ENCODE data around the gene PIK3C2B. TPM values are rescaled to one million over a fixed set of nuclear protein-coding genes. Genes with fewer than 3 reads are reported as not detected.

The PIK3C2B gene
- total and polyA plus RNA-seq, 2 of the 8 experiments (the other 6 are each of a cell fraction or from before 2014, with no cell fraction given): 20.4 to 36.7 TPM

DNA sequence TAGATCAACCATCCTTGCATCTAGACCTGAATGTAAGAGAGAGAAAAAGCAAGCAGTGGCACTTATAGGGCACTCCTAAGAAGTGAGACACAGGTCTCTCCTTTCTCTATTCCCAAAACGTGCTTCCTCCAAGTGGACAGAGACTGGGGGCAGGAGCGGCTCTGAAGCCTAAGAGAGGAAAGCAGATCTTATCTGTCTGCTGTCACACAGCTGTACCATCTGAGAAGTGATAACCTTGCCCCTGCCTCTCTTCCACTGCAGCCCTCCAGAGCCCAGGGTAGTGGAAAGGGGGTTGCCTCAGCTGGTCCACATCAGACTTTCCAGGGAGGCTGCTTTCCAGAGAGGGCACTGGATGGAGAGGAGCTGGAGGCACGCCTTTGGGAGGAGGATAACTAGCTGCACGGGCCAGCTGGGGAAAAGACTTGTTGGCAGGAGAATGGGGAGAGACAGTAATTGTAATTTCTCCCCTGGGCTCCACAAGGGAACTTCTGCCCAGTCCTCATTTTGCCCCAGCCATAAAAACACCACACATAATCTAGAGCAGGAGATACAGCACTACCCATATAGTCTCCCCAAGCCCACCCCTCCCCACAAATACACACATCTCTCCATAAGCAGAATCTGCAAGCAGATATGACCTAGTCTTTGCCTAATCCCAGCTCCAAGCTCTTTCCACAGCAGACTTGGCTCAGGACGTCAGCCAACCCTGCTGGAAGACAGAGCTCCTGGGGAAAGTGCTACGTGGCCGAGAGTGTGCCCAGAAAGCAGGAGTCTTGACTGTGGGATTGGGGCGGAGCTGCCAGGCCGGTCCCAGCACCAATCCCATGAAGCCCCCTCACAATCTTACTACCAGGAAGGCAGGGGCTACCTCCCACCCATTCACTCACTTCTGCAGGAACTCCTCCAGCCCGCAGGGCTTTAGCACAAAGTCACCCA lies 31.2 kb downstream of the PIK3C2B start:
- Histone ChIP-seq H3K4me1 (replicated peaks in 1 of 4; ENCODE audit: control insufficient read depth in 3 of 4, insufficient read depth in 4 of 4, low read length in 3 of 4) (peaks cover 0 to 5% (median under 1%) of the 10 kb centered on the region in 4 experiments; a peak in 2 of 7 replicates), H3K23me2 (ENCODE audit: low read depth, low read length) (no peaks in the 10 kb centered on the region), H4K5ac (ENCODE audit: insufficient read length, low read depth, low read length) (no peak overlapping the region), H3K14ac (ENCODE audit: insufficient read length) (no peak overlapping the region), H3K4ac (replicated peaks; ENCODE audit: insufficient read length, low read depth, low read length) (no peak overlapping the region), H3K56ac (replicated peaks; ENCODE audit: insufficient read length, low read depth, low read length) (no peak overlapping the region), H3K79me1 (ENCODE audit: low read depth, low read length) (0 out of 2 replicates have a peak, but pooled peaks cover 2% of the 10 kb centered on the region), H4K91ac (replicated peaks; ENCODE audit: insufficient read length, low read length) (no peak overlapping the region), H3K23ac (ENCODE audit: insufficient read length) (no peak overlapping the region), H3K4me3 (ENCODE audit: extremely low read depth in 1 of 4, insufficient read depth in 2 of 4, low read depth in 3 of 4, low read length in 4 of 4) (no peak overlapping the region), H3K9ac (replicated peaks in 1 of 4; ENCODE audit: extremely low read depth in 1 of 4, low read depth in 3 of 4, low read length in 3 of 4) (no peak overlapping the region), H2AFZ (ENCODE audit: low read length) (no peak overlapping the region), H3K27me3 (replicated peaks in 1 of 4; ENCODE audit: control insufficient read depth in 3 of 4, extremely low read depth in 1 of 4, insufficient read depth in 3 of 4, low read length in 3 of 4) (no peaks in the 10 kb centered on the region), H2AK5ac (ENCODE audit: low read depth, low read length) (no peak overlapping the region), H2BK5ac (ENCODE audit: low read depth, low read length) (no peak overlapping the region), H3K18ac (ENCODE audit: extremely low read depth, low read length) (no peak overlapping the region), H2BK120ac (replicated peaks; ENCODE audit: low read depth, low read length) (no peak overlapping the region), H3K36me3 (ENCODE audit: control insufficient read depth in 2 of 4, insufficient read depth in 4 of 4, low read length in 3 of 4) (peaks cover 0 to 12% (median 3%) of the 10 kb centered on the region in 4 experiments; a peak in 3 of 8 replicates), H4K20me1 (replicated peaks in 1 of 2; ENCODE audit: control insufficient read depth in 1 of 2, insufficient read depth in 2 of 2, low read length in 2 of 2) (no peaks in the 10 kb centered on the region), H4K8ac (ENCODE audit: extremely low read depth, insufficient read depth, low read length) (no peak overlapping the region; the same call in 1 of the 2 replicates), H3K27ac (ENCODE audit: low read depth, low read length) (no peak overlapping the region), H3K9me3 (ENCODE audit: insufficient read depth in 2 of 2, low read depth in 1 of 2, low read length in 1 of 2) (no peaks in the 10 kb centered on the region), H2BK20ac (ENCODE audit: low read length) (no peak overlapping the region), H2BK12ac (ENCODE audit: low read depth, low read length) (no peak overlapping the region), H3K79me2 (ENCODE audit: control insufficient read depth in 1 of 2, insufficient read depth in 2 of 2, low read length in 2 of 2) (no peaks in the 10 kb centered on the region), H3K4me2 (ENCODE audit: insufficient read depth in 1 of 2, low read depth in 2 of 2, low read length in 2 of 2) (no peak overlapping the region), H2BK15ac (ENCODE audit: low read length) (no peak overlapping the region)
- WGBS, 2 experiments (ENCODE audit: extremely low coverage in 1 of 2, insufficient coverage in 1 of 2, insufficient read length in 1 of 2, insufficient replicate concordance in 2 of 2, low coverage in 1 of 2, low lambda C conversion rate in 2 of 2, missing lambda C conversion rate in 1 of 2): 88% methylated on average over 10 of the region's 10 CpGs; no CpG with 5 or more reads in 1 of the 2 experiments
- ChIA-PET POLR2A (ENCODE audit: partially characterized antibody) (interaction anchor here (1.0 kb wide), 1 partner anchor 16 kb away, joined by 3 read pairs; no protein-coding TSS in a partner anchor), CTCF (ENCODE audit: partially characterized antibody) (interaction anchor here (0.6 to 47.3 kb wide), 4 partner anchors 16 to 59 kb away, joined by 3 to 2124 read pairs (median 58); partner anchors contain the start of genes MDM4 and PIK3C2B)
- TF ChIP-seq MAFK (IDR thresholded peaks at IDR 0.05; ENCODE audit: low read depth, low read length) (no peak), ASH2L (IDR thresholded peaks at IDR 0.05; ENCODE audit: low read length) (no peak), JUND (IDR thresholded peaks at IDR 0.05; ENCODE audit: low read length) (no peak), EZH2 (IDR thresholded peaks at IDR 0.05; ENCODE audit: low read depth, low read length, severe bottlenecking) (no peak), BRCA1 (IDR thresholded peaks at IDR 0.05; ENCODE audit: low read depth, low read length) (no peak), TEAD4 (IDR thresholded peaks at IDR 0.05; ENCODE audit: low read depth, low read length) (no peak), CTBP2 (IDR thresholded peaks at IDR 0.05; ENCODE audit: borderline replicate concordance, insufficient read depth, insufficient read length, low read length) (no peak)
- DNase-seq (ENCODE audit: low read depth in 1 of 2, low spot score in 2 of 2): no peak
- no peak for FAIRE-seq
